GM23338 (cell line): ENCODE results near the gene KLK10. TPM values are rescaled to one million over a fixed set of nuclear protein-coding genes. Genes with fewer than 3 reads are reported as not detected.

Experiments
- ATAC-seq: fragments of 200-7000 bp; cut with Tn5 transposase; 3 replicates; pipeline ENCODE4 v1.9.1; 2020
- DNase-seq: peaks from one replicate; pipeline ENCODE4 v3.0.0-alpha.2; 2015; ENCODE audit warnings: low spot score
- H2AFZ ChIP-seq: fragments of 200-600 bp; sonication (generic); 2 replicates; pipeline ENCODE4 v1.8.0; 2016; ENCODE audit warnings: antibody characterized with exemption, mild to moderate bottlenecking, moderate library complexity
- H3F3A ChIP-seq: fragments of 200-600 bp; sonication (generic); replicated peaks from 2 replicates; pipeline ENCODE4 v1.8.0; 2017; ENCODE audit warnings: antibody characterized with exemption, mixed run types, low read depth
- H3K27ac ChIP-seq: fragments of 200-600 bp; sonication (generic); 2 replicates; pipeline ENCODE4 v1.6.1; 2016; ENCODE audit warnings: low read depth
- H3K27me3 ChIP-seq: fragments of 200-600 bp; sonication (generic); 2 replicates; pipeline ENCODE4 v1.8.0; 2016; ENCODE audit warnings: mild to moderate bottlenecking, mixed run types, moderate library complexity; ENCODE audit not compliant: insufficient read depth
- H3K36me3 ChIP-seq: fragments of 200-600 bp; sonication (generic); 2 replicates; pipeline ENCODE4 v1.8.0; 2016; ENCODE audit warnings: mild to moderate bottlenecking; ENCODE audit not compliant: insufficient read depth
- H3K4me1 ChIP-seq: fragments of 200-600 bp; sonication (generic); 2 replicates; pipeline ENCODE4 v1.8.0; 2016; ENCODE audit warnings: mild to moderate bottlenecking, moderate library complexity; ENCODE audit not compliant: insufficient read depth
- H3K4me2 ChIP-seq: fragments of 200-600 bp; sonication (generic); 2 replicates; pipeline ENCODE4 v1.7.1; 2017; ENCODE audit warnings: mixed run types
- H3K4me3 ChIP-seq: fragments of 200-600 bp; sonication (generic); 2 replicates; pipeline ENCODE4 v1.6.1; 2016; ENCODE audit warnings: mixed run types
- H3K79me2 ChIP-seq: fragments of 200-600 bp; sonication (generic); replicated peaks from 2 replicates; pipeline ENCODE4 v1.8.0; 2017; ENCODE audit warnings: mild to moderate bottlenecking; ENCODE audit not compliant: insufficient read depth
- H3K9me2 ChIP-seq: fragments of 200-600 bp; sonication (generic); 2 replicates; pipeline ENCODE4 v1.8.0; 2017; ENCODE audit not compliant: insufficient read depth
- H4K20me1 ChIP-seq: fragments of 200-600 bp; sonication (generic); replicated peaks from 2 replicates; pipeline ENCODE4 v1.8.0; 2017; ENCODE audit warnings: mild to moderate bottlenecking; ENCODE audit not compliant: insufficient read depth
- H3K27ac Mint-ChIP-seq: 2 replicates; pipeline ENCODE4 v1.8.0; 2020; ENCODE audit warnings: inconsistent platforms, mild to moderate bottlenecking, moderate library complexity, mixed read lengths
- H3K27me3 Mint-ChIP-seq: 3 replicates; pipeline ENCODE4 v1.8.0; 2022; ENCODE audit warnings: low read depth, mild to moderate bottlenecking, moderate library complexity, mixed read lengths, inconsistent platforms; ENCODE audit not compliant: insufficient read depth, poor library complexity
- H3K36me3 Mint-ChIP-seq: 3 replicates; pipeline ENCODE4 v1.8.0; 2021; ENCODE audit warnings: low read depth, mild to moderate bottlenecking, inconsistent platforms, moderate library complexity, mixed read lengths
- H3K4me1 Mint-ChIP-seq: 3 replicates; pipeline ENCODE4 v1.8.0; 2020; ENCODE audit warnings: mild to moderate bottlenecking, inconsistent platforms, mixed read lengths
- H3K4me3 Mint-ChIP-seq: 3 replicates; pipeline ENCODE4 v1.8.0; 2021; ENCODE audit warnings: moderate library complexity, mild to moderate bottlenecking, inconsistent platforms, mixed read lengths
- H3K9me3 Mint-ChIP-seq: 3 replicates; pipeline ENCODE4 v1.8.0; 2020; ENCODE audit warnings: moderate library complexity, mild to moderate bottlenecking, inconsistent platforms, mixed read lengths
- CREB1 ChIP-seq: fragments of 250-450 bp; sonication (Bioruptor Pico); IDR thresholded peaks from 2 replicates; pipeline ENCODE4 v1.5.0; 2020; ENCODE audit warnings: low read depth, mild to moderate bottlenecking, moderate library complexity
- CTCF ChIP-seq, 2 experiments: fragments of 200-600 bp in 1 of 2; sonication (generic) in 1 of 2; conservative IDR thresholded peaks; 2 replicates each; pipeline versions ENCODE4 v1.5.1 to v1.6.1; 2016 to 2017; ENCODE audit warnings: antibody characterized with exemption in 2 of 2, low read depth in 2 of 2, mild to moderate bottlenecking in 2 of 2, moderate library complexity in 1 of 2
- ETS1 ChIP-seq: IDR thresholded peaks from 2 replicates; pipeline ENCODE4 v1.6.1; 2016; ENCODE audit warnings: antibody characterized with exemption
- EZH2 ChIP-seq: fragments of 200-600 bp; sonication (generic); IDR thresholded peaks from one replicate; pipeline ENCODE4 v1.8.0; 2017; ENCODE audit warnings: antibody characterized with exemption, mild to moderate bottlenecking, low read depth; ENCODE audit not compliant: unreplicated experiment
- EZH2phosphoT487 ChIP-seq: fragments of 200-600 bp; sonication (generic); IDR thresholded peaks from one replicate; pipeline ENCODE4 v1.8.1; 2018; ENCODE audit warnings: antibody characterized with exemption; ENCODE audit not compliant: unreplicated experiment
- JUNB ChIP-seq: IDR thresholded peaks from one replicate; pipeline ENCODE4 v1.6.1; 2016; ENCODE audit warnings: antibody characterized with exemption; ENCODE audit not compliant: unreplicated experiment
- NANOG ChIP-seq: IDR thresholded peaks from 2 replicates; pipeline ENCODE4 v1.6.1; 2016; ENCODE audit warnings: antibody characterized with exemption, borderline replicate concordance
- POLR2AphosphoS5 ChIP-seq: IDR thresholded peaks from 2 replicates; pipeline ENCODE4 v1.6.1; 2016; ENCODE audit warnings: antibody characterized with exemption, low read depth
- REST ChIP-seq: IDR thresholded peaks from one replicate; pipeline ENCODE4 v1.6.1; 2018; ENCODE audit warnings: antibody characterized with exemption; ENCODE audit not compliant: unreplicated experiment
- STAT1 ChIP-seq: IDR thresholded peaks from one replicate; pipeline ENCODE4 v1.6.1; 2016; ENCODE audit warnings: antibody characterized with exemption; ENCODE audit not compliant: unreplicated experiment
- ZNF114 ChIP-seq: fragments of 250-450 bp; sonication (Bioruptor Pico); IDR thresholded peaks from 2 replicates; pipeline ENCODE4 v1.5.0; 2020; ENCODE audit warnings: mild to moderate bottlenecking, moderate library complexity
- ZNF331 ChIP-seq: fragments of 250-450 bp; sonication (Bioruptor Pico); IDR thresholded peaks from 2 replicates; pipeline ENCODE4 v1.5.0; 2020; ENCODE audit warnings: low read depth, mild to moderate bottlenecking, moderate library complexity
- ZNF462 ChIP-seq: fragments of 250-450 bp; sonication (Bioruptor Pico); IDR thresholded peaks from 2 replicates; pipeline ENCODE4 v1.5.0; 2020; ENCODE audit warnings: mild to moderate bottlenecking, moderate library complexity
- polyA plus RNA-seq: library from polyadenylated mRNA; unstranded; fragments of >200 nt; fragmentation: Nextera tagmentation; extraction: Ambion mirVana; gene quantifications from 2 replicates; pipeline ENCODE4 v1.2.1, GENCODE V29; 2016
- total RNA-seq: library from RNA; depleted of rRNA; stranded (reverse); fragments of >200 nt; shearing (Covaris generic); gene quantifications from 2 replicates; pipeline ENCODE4 v1.2.3, GENCODE V29; 2014

KLK10 gene
- total and polyA plus RNA-seq, 2 experiments from 2014 or later, result 6.1 to 6.6 TPM

- H3K4me3 ChIP-seq, result no peak overlapping the region
- no peak overlapping the region for H3K4me2 ChIP-seq
- Mint-ChIP-seq H3K36me3 (peaks cover 3% of the 10 kb centered on the region; the same call in 1 of the 3 replicates), H3K4me3 (peak overlapping the region; percentile 52; the same call in 2 of the 3 replicates), H3K27me3 (peaks cover 32% of the 10 kb centered on the region), H3K9me3 (peaks cover 10% of the 10 kb centered on the region), H3K27ac (no peak overlapping the region), H3K4me1 (peaks cover 7% of the 10 kb centered on the region)
- H3K4me1 ChIP-seq, result no peaks in the 10 kb centered on the region; the same call in 1 of the 2 replicates
- no peaks in the 10 kb centered on the region for H4K20me1 ChIP-seq
- H3K36me3 ChIP-seq, result no peaks in the 10 kb centered on the region
- TF ChIP-seq CTCF (conservative IDR thresholded peaks at IDR 0.05; ENCODE audit: low read depth in 2 of 2), result no peak
- no peak for TF ChIP-seq ETS1
- TF ChIP-seq REST, result no peak
- no peak for TF ChIP-seq ZNF462 (CRISPR knock-in tag)
- no peak for TF ChIP-seq POLR2AphosphoS5
- no peak for TF ChIP-seq EZH2phosphoT487
- TF ChIP-seq ZNF331 (CRISPR knock-in tag), result no peak
- no peak for TF ChIP-seq ZNF114 (CRISPR knock-in tag)
- no peak for TF ChIP-seq JUNB
- no peak for TF ChIP-seq NANOG
- no peak for TF ChIP-seq EZH2
- no peak for TF ChIP-seq CREB1 (CRISPR knock-in tag)
- no peak for TF ChIP-seq STAT1
- DNase-seq (no peak), ATAC-seq (no peak)
- no peaks in the 10 kb centered on the region for H3F3A ChIP-seq
- no peak overlapping the region for H3K27ac ChIP-seq
- H3K79me2 ChIP-seq, result no peaks in the 10 kb centered on the region
- no peaks in the 10 kb centered on the region for H3K9me2 ChIP-seq
- H3K27me3 ChIP-seq, result peaks cover 32% of the 10 kb centered on the region
- no peak overlapping the region for H2AFZ ChIP-seq
Measured at GRCh38 chr19:51015691-51016267, 3.7 kb downstream of the KLK10 start.
